Adipose tissue (tissue), 3 donors: ENCODE measurements around the gene RNF112. TPM values are rescaled to one million over a fixed set of nuclear protein-coding genes. Genes with fewer than 3 reads are reported as not detected.

ENCODE experiments used
- H3K27ac ChIP-seq: one replicate; pipeline ENCODE4 v1.5.1; 2013; ENCODE audit warnings: low read depth, low read length
- WGBS, 3 donors: extraction: QIAGEN DNeasy Blood & Tissue Kit; methylation state at CpG; one replicate each; pipeline ENCODE4 v1.1.7; 2013; 5-methylcytosine and 5-hydroxymethylcytosine counted together
- polyA plus RNA-seq, 3 donors: library from polyadenylated mRNA; stranded (reverse); fragments of 200-250 nt; gene quantifications; one replicate each; pipeline ENCODE4 v1.2.3, GENCODE V29; 2013
- donor health status: healthy with polysubstance abuse.
- donor health status: Bipolar disorder and iron deficiency.
- donor health status: healthy.

Gene RNF112
- polyA plus RNA-seq, 3 donors, result 0.54 to 3.6 (median 0.84) TPM

- WGBS, 3 donors, result 68 to 82% (median 81%) methylated on average over 9 of the region's 9 CpGs
Observed at GRCh38 chr17:19385521-19385983, 25.5 kb upstream of the RNF112 start.

DNA sequence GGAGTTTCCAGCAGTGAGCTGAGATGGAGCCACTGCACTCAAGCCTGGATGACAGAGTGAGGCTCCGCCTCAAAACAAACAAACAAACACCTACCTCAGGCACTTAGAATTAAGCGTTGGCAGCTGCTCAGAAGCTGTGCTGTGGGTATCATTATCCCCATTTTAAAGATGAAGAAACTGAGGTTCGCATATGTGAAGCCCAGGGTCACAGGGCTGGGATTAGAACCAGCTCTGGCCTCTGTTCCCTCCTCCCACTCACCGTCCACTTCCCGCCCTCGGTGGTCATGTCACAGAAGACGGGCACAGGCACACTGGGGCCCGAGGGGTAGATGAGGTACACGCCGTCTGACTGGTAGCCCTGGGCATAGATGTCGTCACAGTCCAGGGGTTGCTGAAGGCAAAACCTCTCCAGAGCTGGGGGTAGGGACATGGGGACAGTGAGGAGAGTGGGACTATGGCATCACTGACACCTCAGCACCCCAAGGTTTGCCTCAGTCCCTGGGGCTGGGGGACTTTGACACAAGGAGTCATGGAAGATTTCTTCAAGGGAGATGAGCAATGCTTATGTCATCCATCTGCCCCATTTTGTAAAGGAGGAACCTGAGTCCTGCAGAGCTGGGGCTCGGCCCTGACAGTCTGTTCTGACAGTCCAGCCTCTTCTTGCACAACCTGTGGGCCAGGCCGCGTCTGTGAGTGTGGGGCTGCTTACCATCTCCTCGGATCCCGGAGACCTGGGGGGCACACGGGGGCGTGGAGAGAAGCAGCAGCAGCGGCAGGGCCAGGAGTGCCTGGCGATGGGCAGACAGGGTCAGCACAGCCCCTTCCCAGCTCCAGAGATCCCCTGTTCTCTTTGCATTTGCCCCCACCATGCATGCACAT is 24.7 kb upstream of the RNF112 start:
- H3K27ac ChIP-seq, result peak overlapping the region; percentile 60
- WGBS, 3 donors, result 38 to 57% (median 41%) methylated on average over 20 of the region's 20 CpGs

More at GRCh38 chr17:19385521-19385983, 25.5 kb upstream of the RNF112 start:
- no peak overlapping the region for H3K27ac ChIP-seq

DNA sequence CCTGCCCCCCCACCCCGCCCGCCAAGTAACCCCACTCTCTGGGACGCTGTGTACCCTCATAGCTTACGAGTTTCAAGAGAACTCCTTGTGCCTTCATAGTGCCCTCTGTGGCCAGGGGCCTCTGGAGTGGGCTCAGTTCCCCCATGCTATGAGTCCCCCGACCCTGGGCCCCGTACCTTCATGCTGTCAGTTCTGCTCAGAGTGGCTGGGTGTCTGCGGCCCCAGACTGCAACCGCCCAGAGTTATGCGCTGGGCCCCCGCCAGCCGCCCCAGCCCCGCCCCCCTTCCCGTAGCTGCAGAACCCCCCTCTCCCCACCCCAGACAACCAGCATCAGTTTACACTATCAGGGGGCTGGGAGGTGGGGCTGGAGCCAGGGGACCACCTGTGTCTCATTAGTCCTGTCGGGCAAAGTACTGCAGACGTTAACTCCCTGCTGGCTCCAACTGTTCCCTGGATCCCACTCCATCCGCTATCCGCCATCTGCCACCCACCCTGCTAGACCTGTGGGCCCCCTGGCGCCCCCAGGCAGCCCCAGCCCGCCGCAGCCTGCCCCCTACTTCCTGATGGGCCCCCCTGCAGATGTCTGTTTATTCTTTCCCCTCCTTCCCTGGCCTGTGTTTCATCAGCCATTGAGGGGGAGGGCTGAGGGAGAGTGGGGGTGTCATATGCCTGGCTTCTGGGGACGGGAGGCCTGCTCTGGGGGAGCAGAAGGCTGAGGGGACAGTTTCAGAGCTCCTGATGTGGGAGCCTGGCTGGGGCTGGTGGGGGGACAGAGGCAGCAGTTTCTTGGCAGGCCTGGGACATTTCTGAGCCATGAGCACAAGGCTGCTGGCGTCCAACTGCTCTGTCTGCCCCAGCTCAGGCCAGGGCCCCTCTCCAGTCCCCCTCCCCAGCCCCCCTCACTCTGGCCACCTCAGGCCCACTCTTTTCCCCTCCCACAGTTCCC is 23.8 kb upstream of the RNF112 start, which contains the start of gene MFAP4:
Gene MFAP4 (minus strand): TSS at position 217 of the 947 bp plus-strand sequence. CDS start 35 bp downstream, at position 182.
- peak within 1 kb of the TSS; percentile 60 for H3K27ac ChIP-seq
- 10 to 21% (median 13%) methylated on average over 22 of the region's 22 CpGs for WGBS, 3 donors

GRCh38 chr17:19387921-19388521 is 23.0 kb upstream of the RNF112 start:
- 73 to 98% (median 90%) methylated on average over 2 of the region's 2 CpGs for WGBS, 3 donors
- no peak overlapping the region for H3K27ac ChIP-seq

DNA sequence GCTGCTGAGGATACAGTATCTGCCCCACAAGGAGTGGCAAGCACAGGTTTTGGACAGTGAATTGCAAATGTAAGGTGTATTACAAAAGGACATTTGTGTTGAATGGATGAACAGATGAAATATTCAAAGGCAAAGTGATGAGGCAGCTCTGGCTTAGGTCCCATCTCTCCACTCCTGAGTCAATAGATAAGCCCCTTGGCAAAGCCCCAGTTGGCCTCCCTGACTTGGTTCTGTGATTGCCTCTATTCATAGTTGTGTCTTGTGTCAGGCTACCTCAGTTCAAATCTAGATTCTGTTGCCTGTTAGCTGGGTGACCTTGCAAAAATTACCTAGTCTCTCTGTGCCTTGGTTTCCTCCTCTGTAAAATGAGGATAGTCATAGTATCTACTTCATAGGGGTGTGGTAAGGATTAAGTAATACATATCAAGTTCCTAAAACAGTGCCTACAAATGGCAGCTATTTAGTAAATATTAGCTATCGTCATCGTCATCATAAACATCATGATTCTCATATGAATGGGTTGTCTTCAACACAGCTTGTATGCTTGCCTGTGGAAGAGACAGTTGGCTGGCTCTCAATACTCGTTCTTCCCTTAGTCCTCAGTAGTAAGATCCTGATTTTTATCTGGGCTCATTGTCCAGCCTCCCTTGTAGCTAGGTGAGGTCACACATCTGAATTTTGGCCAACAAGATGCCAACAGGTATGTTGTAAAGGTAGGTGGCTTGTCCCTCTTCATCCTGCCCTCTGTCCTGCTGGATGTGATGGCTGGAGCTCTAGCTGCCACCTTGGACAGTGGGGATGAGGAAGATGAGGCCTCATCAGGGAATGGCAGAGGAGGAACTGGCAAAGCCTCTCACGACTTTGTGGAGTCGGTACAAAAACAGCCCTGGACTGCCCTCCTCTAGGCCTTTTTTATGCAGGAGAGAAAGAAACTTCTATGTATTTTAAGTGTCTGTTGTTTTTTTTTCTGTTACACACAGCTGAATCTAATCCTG is 21.9 kb upstream of the RNF112 start:
- H3K27ac ChIP-seq, result no peak overlapping the region
- WGBS, 3 donors, result 56 to 87% (median 62%) methylated on average over 5 of the region's 5 CpGs

GRCh38 chr17:19390951-19391350 is 20.1 kb upstream of the RNF112 start:
- WGBS, 3 donors, result 77 to 94% (median 85%) methylated on average over 2 of the region's 2 CpGs
- no peak overlapping the region for H3K27ac ChIP-seq

DNA sequence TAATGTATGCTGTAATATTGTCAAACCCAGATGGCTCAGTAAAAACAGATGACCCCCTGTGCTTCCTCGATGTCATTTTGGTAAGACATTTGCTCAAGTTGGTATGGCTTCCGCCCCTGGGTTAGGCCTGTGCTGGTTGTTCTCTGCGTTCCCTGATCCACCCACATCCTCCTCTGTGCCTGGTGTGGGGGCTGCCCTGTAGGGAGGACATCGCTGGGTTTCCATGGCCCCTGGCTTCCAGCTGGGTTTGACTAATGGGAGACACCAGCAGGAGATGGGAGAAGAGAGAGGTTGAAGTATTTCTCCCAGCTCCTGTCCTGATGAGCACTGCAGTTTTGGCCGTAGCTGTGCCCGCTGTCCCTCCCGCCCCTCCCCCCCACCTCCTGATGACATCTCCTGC is 19.6 kb upstream of the RNF112 start:
- 82 to 87% (median 84%) methylated on average over 7 of the region's 7 CpGs for WGBS, 3 donors
- no peak overlapping the region for H3K27ac ChIP-seq

DNA sequence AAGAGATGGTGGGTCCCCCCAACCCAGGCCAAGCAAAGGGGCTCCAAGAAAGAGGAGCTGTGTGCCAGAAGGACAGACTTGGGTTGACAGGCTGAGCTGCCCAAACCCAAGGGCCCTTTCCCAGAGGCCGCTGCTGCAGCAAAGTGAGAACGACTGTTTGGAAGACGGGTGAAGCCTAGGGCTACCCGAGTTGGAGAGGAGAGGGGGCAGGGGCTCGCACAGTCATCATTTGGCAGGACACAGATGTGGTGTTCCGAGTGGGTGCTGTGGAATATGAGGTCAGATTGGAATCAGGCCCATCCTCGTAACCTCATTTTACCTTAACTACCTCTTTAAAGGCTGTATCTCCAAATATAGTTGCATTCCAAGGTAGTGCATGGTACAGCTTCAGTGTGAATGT is 18.7 kb upstream of the RNF112 start:
- no peak overlapping the region for H3K27ac ChIP-seq

DNA sequence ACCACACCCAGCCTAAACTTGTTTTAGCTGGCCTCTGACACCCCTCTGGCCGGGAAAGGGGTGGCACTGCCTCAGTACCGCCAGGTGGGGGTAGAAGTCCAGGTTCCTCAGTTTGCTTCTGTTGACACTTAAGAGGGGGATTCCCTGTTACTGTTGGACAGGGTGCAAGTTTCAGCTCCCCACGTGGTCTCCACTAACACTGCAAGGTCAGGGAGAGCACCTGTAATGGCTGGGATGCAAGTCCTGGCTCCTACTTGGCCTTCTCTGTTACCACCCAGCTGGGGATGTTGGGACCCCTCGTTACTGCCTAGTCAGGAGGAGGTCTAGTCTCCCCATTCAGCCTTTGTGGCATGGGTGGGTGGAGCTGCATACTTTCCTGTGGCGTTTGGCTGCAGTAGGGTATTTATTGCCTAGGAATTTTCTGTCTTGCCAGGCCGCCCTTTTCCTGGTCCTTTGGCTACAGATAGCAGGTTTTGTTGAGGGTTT is 13.4 kb upstream of the RNF112 start:
- H3K27ac ChIP-seq, result no peak overlapping the region
- 56 to 70% (median 70%) methylated on average over 6 of the region's 6 CpGs for WGBS, 3 donors

More for the DNA sequence above, 18.7 kb upstream of the RNF112 start:
- 70 to 91% (median 82%) methylated on average over 7 of the region's 7 CpGs for WGBS, 3 donors

DNA sequence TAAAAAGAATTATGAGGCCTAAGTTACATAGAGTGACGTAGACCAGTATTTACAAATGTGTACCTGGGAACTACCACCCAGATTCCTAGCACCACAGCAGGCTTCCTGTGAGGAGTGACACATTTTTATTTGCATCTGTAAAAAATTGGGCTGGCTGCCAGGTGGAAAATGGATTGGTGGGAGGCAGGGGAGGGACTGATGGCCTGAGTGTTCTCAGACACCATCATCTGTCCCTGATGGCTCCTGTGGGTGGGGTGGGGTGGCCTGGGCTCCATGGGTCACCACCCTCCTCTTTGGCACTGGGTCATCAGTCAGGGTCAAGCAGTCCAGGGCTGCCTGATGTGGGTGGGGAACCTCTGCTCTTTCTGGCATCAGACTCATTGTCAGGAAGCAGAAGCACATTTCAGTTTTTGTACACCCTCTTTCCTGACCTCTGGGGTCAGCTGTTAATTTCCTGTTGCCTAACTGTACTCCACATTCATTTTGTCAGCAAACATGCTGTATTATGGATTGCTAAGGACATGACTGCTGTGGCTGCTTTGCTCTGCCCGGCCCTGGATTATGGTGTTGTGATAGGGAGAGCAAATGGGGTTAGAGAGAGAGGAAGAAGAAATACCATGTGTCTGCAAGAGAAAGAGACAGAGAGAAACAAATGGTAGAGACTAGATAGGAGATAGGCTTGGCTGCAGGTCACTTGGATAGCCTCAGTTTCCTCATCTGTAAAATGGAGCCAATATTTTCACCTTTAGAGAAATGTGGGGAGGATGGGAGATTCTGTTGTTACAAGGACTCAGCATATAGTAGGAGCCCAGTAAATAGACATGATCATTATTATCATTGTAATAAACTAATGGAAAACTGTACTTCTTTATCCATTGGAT is 12.5 kb upstream of the RNF112 start:
- H3K27ac ChIP-seq, result no peak overlapping the region
- 25 to 73% (median 35%) methylated on average over 2 of the region's 2 CpGs for WGBS, 3 donors

DNA sequence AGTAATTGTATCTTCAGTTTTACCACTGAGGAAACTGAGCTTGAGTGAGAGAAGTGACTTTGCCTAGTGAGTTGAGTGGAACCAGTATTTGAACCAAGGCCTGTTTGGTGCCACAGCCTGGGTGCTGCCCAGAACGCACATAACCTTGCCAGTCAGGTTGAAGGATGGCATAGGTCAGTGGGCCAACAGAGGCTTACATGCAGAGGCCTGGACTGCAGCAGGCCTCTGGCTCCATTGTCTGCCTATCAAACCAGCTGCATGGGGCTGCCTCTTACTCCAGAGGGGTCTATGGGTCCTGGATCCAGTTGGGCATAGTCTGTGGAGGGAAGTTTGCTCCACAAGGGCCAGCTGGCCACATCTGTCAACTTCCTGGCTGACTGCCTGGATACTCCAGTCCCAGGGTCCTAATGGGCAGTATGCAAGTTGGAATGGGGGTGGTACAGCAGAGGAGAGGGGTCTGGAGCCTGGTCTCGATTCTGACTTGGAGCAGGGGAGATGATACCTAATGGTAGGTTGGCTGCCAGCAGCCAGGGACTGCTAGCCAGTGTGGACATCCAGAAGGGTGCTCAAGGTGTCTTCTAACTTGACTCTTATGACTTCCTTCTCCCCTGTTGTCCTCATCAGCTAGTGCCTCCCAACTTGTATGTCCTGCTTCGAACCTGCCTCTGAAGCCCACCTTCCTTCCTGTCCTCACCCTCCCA is 11.1 kb upstream of the RNF112 start:
- no peak overlapping the region for H3K27ac ChIP-seq
- 87 to 91% (median 89%) methylated on average over 3 of the region's 3 CpGs for WGBS, 3 donors

GRCh38 chr17:19401321-19402010 is 9.6 kb upstream of the RNF112 start:
- H3K27ac ChIP-seq, result no peak overlapping the region
- 78 to 90% (median 79%) methylated on average over 8 of the region's 8 CpGs for WGBS, 3 donors

- no peak overlapping the region for H3K27ac ChIP-seq
- WGBS, 3 donors, result 83 to 95% (median 83%) methylated on average over 1 of the region's 1 CpG
Observed at GRCh38 chr17:19402171-19402570, 8.9 kb upstream of the RNF112 start.

DNA sequence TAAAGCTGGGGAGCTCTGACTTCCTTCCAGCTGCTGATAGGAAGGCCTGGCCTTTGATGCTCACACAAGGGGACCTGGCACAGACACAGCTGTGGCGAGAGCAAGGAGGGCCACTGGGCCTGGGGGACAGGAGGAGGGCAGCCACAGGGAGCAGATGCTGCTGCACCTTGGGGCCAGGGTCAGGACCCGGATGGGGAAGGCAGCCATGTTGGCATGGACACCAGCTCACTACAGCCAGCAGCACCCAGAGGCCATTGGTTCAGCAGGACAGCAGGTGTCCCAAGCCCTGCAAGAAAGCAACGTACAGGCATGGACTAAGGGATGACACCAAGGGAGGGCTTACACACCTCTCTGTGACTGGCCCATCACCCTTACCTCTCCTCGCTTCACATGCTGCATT is 8.0 kb upstream of the RNF112 start:
- no peak overlapping the region for H3K27ac ChIP-seq
- WGBS, 3 donors, result 79 to 93% (median 93%) methylated on average over 4 of the region's 4 CpGs

GRCh38 chr17:19404264-19404663 is 6.8 kb upstream of the RNF112 start:
- no peak overlapping the region for H3K27ac ChIP-seq
- WGBS, 3 donors, result 73 to 82% (median 80%) methylated on average over 1 of the region's 1 CpG
